Heart right ventricle (tissue), 16 donors: ENCODE measurements around the gene EHF. TPM values are rescaled to one million over a fixed set of nuclear protein-coding genes. Genes with fewer than 3 reads are reported as not detected.

Experiments used
- ATAC-seq, 8 donors: fragments of 200-7000 bp; cut with Tn5 transposase; one replicate each; pipeline ENCODE4 v1.9.1; 2020; ENCODE audit warnings: mild to moderate bottlenecking in 8 of 8, moderate library complexity in 8 of 8, moderate number of reproducible peaks in 1 of 8
- DNase-seq, 2 donors: peaks; one replicate each; pipeline ENCODE4 v3.0.0-alpha.2; 2020
- H3K27ac ChIP-seq, 10 donors: fragments of 200-600 bp; sonication (generic) in 2 of 10; one replicate each; pipeline versions ENCODE4 v1.5.0 to v1.8.0; 2020 to 2022; ENCODE audit warnings: mild to moderate bottlenecking in 3 of 10
- H3K27me3 ChIP-seq, 7 donors: fragments of 200-600 bp; one replicate each; pipeline ENCODE4 v1.8.0; 2021 to 2022; ENCODE audit warnings: mild to moderate bottlenecking in 2 of 7
- H3K36me3 ChIP-seq, 9 donors: fragments of 200-600 bp; sonication (generic) in 1 of 9; one replicate each; pipeline versions ENCODE4 v1.5.0 to v1.8.0; 2020 to 2022; ENCODE audit warnings: mild to moderate bottlenecking in 2 of 9
- H3K4me1 ChIP-seq, 9 donors: fragments of 200-600 bp; sonication (generic) in 1 of 9; one replicate each; pipeline versions ENCODE4 v1.5.0 to v1.8.0; 2020 to 2022; ENCODE audit warnings: mild to moderate bottlenecking in 4 of 9
- H3K4me3 ChIP-seq, 10 donors: fragments of 200-600 bp; sonication (generic) in 2 of 10; one replicate each; pipeline versions ENCODE4 v1.5.0 to v1.8.0; 2020 to 2022; ENCODE audit warnings: mild to moderate bottlenecking in 7 of 10, moderate library complexity in 2 of 10
- H3K9me3 ChIP-seq, 11 donors: fragments of 200-600 bp in 10 of 11; sonication (generic) in 2 of 11; one replicate each; pipeline versions ENCODE4 v1.5.0 to v1.8.0; 2013 to 2022; ENCODE audit warnings: mild to moderate bottlenecking in 2 of 11, control low read depth in 1 of 11, moderate library complexity in 1 of 11
- WGBS, 2 donors: extraction: QIAGEN DNeasy Blood & Tissue Kit; methylation state at CpG; one replicate each; pipeline ENCODE4 v1.1.7; 2013; ENCODE audit warnings: inconsistent platforms in 1 of 2; 5-methylcytosine and 5-hydroxymethylcytosine counted together
- intact Hi-C, 10 donors: fragments of 100-400 bp; cut with DNase I; formaldehyde crosslinking; loops; one replicate each; pipeline versions ENCODE4 v1.11.1 to v1.14.2; 2022
- long read RNA-seq, 3 donors: library from polyadenylated mRNA; unstranded; transcript quantifications; one replicate each; pipeline ENCODE4 v2.0.0, GENCODE V29; 2020 to 2021
- polyA plus RNA-seq, 2 donors: library from polyadenylated mRNA; stranded (reverse); fragments of 200-250 nt; gene quantifications; one replicate each; pipeline ENCODE4 v1.2.3, GENCODE V29; 2013
- total RNA-seq, 10 donors: library from RNA; stranded (reverse); fragmentation: NEBNext Ultra II Directional in 3 of 10; extraction: Animal tissue kit (Norgen Biotek cat#: 25700) in 3 of 10; gene quantifications; one replicate each; pipeline versions ENCODE4 v1.2.1 to v1.2.4, GENCODE V29; 2021 to 2023
- TF ChIP-seq, protein P1 (sequence below), 9 donors: fragments of 200-600 bp; sonication (generic) in 2 of 9; IDR thresholded peaks; one replicate each; pipeline versions ENCODE4 v1.5.0 to v1.8.0; 2021 to 2022; ENCODE audit warnings: antibody characterized with exemption in 9 of 9, mild to moderate bottlenecking in 5 of 9, moderate library complexity in 1 of 9
- donor health status: Arrhythmogenic right ventricular cardiomyopathy.
- donor health status: ischemic (EF 13 %, LVEDD 7.1; RV severe dilation, severe dysfunction).
- donor health status: healthy with polysubstance abuse.
- donor health status: DM: no; HTN: yes; CAD: no.
- donor health status: DM: no; HTN: no; CAD: no.
- donor health status: ischemic (EF 25% LVEDD 6.9; RV normal size, moderate dysfunction).
- donor health status: ischemic (EF 25% LVEDD 5.7; RV mildly dilated, moderate dysfunction).
- donor health status: healthy.
- donor health status: DM: yes; HTN: yes; CAD: no.
- donor health status: Ischemic cardiomyopathy.
- donor health status: ischemic (EF 35%, LVEDD 5.7; RV mildly dilated, moderate dysfunction).
- donor health status: nonischemic (EF 11% LVEDD 7.7; RV severe dilation, severe dysfunction).
- donor health status: DM: yes; HTN: yes; CAD: no.
- donor health status: PGD.
- donor health status: ischemic (EF 29% LVEDD 5.4; RV normal size, mild dysfunction).
- donor health status: nonischemic (EF 23%, LVEDD 6.1; RV moderate dilation, normal function).

The EHF gene
- total RNA-seq: 1 to 10 TPM in 4 of 10 donors, under 1 TPM in 5, not detected in 1; 0.56 to 3.2 (median 0.90) TPM
- under 1 TPM; 0.09 to 0.66 TPM for polyA plus RNA-seq
- long read RNA-seq, donor 1, partial matches to known transcripts: 1 of 4 reads
- long read RNA-seq, donor 1, other reads (novel, unspliced or antisense): 2 of 4 reads
- long read RNA-seq, donor 2, partial matches to known transcripts: 0 of 3 reads
- long read RNA-seq, donor 2, other reads (novel, unspliced or antisense): 1 of 3 reads
- long read RNA-seq, donor 3: 0 reads

- intact Hi-C loops: loop anchor here in 1 of 10 donors (10.0 kb wide), 1 partner anchor 56 kb away; no protein-coding TSS in a partner anchor
- Histone ChIP-seq H3K4me1 (peaks cover 0 to 18% (median 6%) of the 10 kb centered on the region in 9 donors), H3K4me3 (no peak within 1 kb of the TSS), H3K9me3 (no peaks in the 10 kb centered on the region), H3K27ac (no peak within 1 kb of the TSS), H3K36me3 (no peaks in the 10 kb centered on the region), H3K27me3 (peaks cover 0 to 3% (median 0%) of the 10 kb centered on the region in 7 donors)
- no peak for DNase-seq
- WGBS, 2 donors: 62 to 77% methylated on average over 7 of the region's 7 CpGs
- TF ChIP-seq, protein P1, sequence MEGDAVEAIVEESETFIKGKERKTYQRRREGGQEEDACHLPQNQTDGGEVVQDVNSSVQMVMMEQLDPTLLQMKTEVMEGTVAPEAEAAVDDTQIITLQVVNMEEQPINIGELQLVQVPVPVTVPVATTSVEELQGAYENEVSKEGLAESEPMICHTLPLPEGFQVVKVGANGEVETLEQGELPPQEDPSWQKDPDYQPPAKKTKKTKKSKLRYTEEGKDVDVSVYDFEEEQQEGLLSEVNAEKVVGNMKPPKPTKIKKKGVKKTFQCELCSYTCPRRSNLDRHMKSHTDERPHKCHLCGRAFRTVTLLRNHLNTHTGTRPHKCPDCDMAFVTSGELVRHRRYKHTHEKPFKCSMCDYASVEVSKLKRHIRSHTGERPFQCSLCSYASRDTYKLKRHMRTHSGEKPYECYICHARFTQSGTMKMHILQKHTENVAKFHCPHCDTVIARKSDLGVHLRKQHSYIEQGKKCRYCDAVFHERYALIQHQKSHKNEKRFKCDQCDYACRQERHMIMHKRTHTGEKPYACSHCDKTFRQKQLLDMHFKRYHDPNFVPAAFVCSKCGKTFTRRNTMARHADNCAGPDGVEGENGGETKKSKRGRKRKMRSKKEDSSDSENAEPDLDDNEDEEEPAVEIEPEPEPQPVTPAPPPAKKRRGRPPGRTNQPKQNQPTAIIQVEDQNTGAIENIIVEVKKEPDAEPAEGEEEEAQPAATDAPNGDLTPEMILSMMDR (IDR thresholded peaks at IDR 0.05): no peak
- no peak for ATAC-seq
These were observed at the start of gene EHF for GRCh38 chr11:34620820-34621792. EHF (plus strand) TSS chr11:34621093; CDS start chr11:34642631, 21,538 bp downstream.

DNA sequence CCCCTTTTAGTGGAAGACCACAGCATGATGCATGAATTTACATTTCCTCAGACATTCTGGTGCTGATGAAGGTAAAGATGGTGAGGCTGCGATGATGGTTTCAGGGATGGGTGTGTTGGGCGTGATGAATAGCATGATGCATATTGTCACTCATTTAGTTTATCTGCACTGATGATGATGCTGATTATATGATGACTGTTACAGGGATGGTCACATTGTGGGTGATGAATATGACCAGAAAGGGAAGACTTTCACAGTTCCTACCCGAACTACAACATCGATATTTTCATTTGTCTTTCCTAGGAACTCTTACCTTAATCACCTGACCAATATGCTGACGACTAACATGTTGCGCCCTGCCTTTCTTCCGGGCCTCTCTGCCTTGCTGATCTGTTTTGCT lies 47.4 kb upstream of the EHF start:
- H3K9me3 ChIP-seq: no peaks in the 10 kb centered on the region
- no peaks in the 10 kb centered on the region for H3K4me1 ChIP-seq
- no peak overlapping the region for H3K4me3 ChIP-seq
- no peak overlapping the region for H3K27ac ChIP-seq
- intact Hi-C loops: no loop called here
- no peaks in the 10 kb centered on the region for H3K36me3 ChIP-seq
- WGBS, 2 donors: 90 to 93% methylated on average over 7 of the region's 7 CpGs
- ATAC-seq (no peak), DNase-seq (no peak)
- H3K27me3 ChIP-seq: peaks cover 0 to 54% (median 35%) of the 10 kb centered on the region in 7 donors
- TF ChIP-seq, protein P1 (IDR thresholded peaks at IDR 0.05): no peak

DNA sequence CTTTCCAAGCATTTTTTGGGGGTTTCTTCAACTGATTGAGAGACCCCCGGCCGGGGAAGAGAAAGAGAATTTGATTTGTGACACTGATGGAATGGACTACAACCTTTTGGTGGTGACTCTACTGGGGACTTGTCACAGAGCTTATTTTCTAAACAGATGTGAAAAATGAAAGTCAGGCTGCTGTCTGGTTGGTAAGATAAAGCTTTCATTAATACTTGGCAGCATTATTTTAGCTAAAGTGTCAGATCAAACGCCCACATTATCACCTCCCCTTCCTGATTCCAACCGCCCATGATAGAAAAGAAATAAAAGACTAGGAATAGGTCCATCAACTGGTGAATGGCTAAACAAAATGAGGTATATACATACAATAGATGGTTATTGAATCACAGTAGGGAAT lies 45.6 kb upstream of the EHF start:
- ATAC-seq: no peak
- no peak overlapping the region for H3K4me3 ChIP-seq
- TF ChIP-seq, protein P1 (IDR thresholded peaks at IDR 0.05): no peak
- peaks cover 0 to 65% (median 46%) of the 10 kb centered on the region in 7 donors for H3K27me3 ChIP-seq
- no peaks in the 10 kb centered on the region for H3K36me3 ChIP-seq
- intact Hi-C loops: no loop called here
- no peaks in the 10 kb centered on the region for H3K9me3 ChIP-seq
- H3K4me1 ChIP-seq: no peaks in the 10 kb centered on the region
- WGBS, 2 donors: 52 to 72% methylated on average over 4 of the region's 4 CpGs
- DNase-seq: no peak
- H3K27ac ChIP-seq: no peak overlapping the region

- H3K4me1 ChIP-seq: no peaks in the 10 kb centered on the region
- no peak overlapping the region for H3K4me3 ChIP-seq
- TF ChIP-seq, protein P1 (IDR thresholded peaks at IDR 0.05): no peak
- H3K27ac ChIP-seq: no peak overlapping the region
- ATAC-seq (no peak), DNase-seq (no peak)
- WGBS, 2 donors: 94 to 95% methylated on average over 2 of the region's 2 CpGs
- intact Hi-C loops: no loop called here
- no peaks in the 10 kb centered on the region for H3K36me3 ChIP-seq
- no peaks in the 10 kb centered on the region for H3K9me3 ChIP-seq
- H3K27me3 ChIP-seq: peaks cover 0 to 65% (median 46%) of the 10 kb centered on the region in 7 donors
These were observed 45.2 kb upstream of the EHF start for GRCh38 chr11:34575671-34576070.
